A673 (cell line): ENCODE measurements around the gene SRCIN1. TPM values are rescaled to one million over a fixed set of nuclear protein-coding genes. Genes with fewer than 3 reads are reported as not detected.
"Not testable (repeated sequence)": the region's sequence is repeated elsewhere in the genome, so short reads cannot be mapped to it uniquely, and the experiment has no call there.

Experiments used
- BruUV-seq: library from RNA; stranded (reverse); fragments of 400-500 nt; replicated peaks from 2 replicates; lab custom pipeline; 2021; lab: Mats Ljungman, UMichigan
- CTCF ChIA-PET: fragments of 300-600 bp; sonication (Branson Sonifier 250); formaldehyde crosslinking; loops from one replicate; lab custom pipeline; 2022; ENCODE audit warnings: antibody characterized with exemption; lab: Charles Lee
- POLR2A ChIA-PET: fragments of 300-600 bp; sonication (Branson Sonifier 250); formaldehyde crosslinking; loops from one replicate; lab custom pipeline; 2022; ENCODE audit warnings: antibody characterized with exemption; ENCODE audit not compliant: low non-redundant PET; lab: Charles Lee
- DNase-seq: peaks from one replicate; pipeline ENCODE4 v3.0.0-alpha.2; 2015; ENCODE audit warnings: low spot score
- H3K27ac ChIP-seq: fragments of 200-600 bp; sonication (generic); 2 replicates; pipeline ENCODE4 v1.5.1; 2016; ENCODE audit warnings: mixed run types, low read depth, mild to moderate bottlenecking, mixed read lengths, antibody characterized with exemption, low read length; ENCODE audit not compliant: poor library complexity, severe bottlenecking
- H3K27me3 ChIP-seq: fragments of 200-600 bp; sonication (generic); replicated peaks from 2 replicates; pipeline ENCODE4 v1.6.1; 2017; ENCODE audit warnings: mixed run types, low read depth, mild to moderate bottlenecking, mixed read lengths, antibody characterized with exemption, low read length; ENCODE audit not compliant: insufficient read depth, poor library complexity
- H3K36me3 ChIP-seq: fragments of 200-600 bp; sonication (generic); 2 replicates; pipeline ENCODE4 v1.6.1; 2016; ENCODE audit warnings: mixed run types, mild to moderate bottlenecking, mixed read lengths, antibody characterized with exemption, low read length; ENCODE audit not compliant: insufficient read depth, poor library complexity, severe bottlenecking
- H3K4me1 ChIP-seq: fragments of 200-600 bp; sonication (generic); 2 replicates; pipeline ENCODE4 v1.6.1; 2017; ENCODE audit warnings: mixed run types, mild to moderate bottlenecking, mixed read lengths, antibody characterized with exemption, low read length; ENCODE audit not compliant: insufficient read depth, poor library complexity, severe bottlenecking
- H3K4me3 ChIP-seq: fragments of 200-600 bp; sonication (generic); 2 replicates; pipeline ENCODE4 v1.5.1; 2016; ENCODE audit warnings: low read depth, mixed run types, mild to moderate bottlenecking, mixed read lengths, low read length; ENCODE audit not compliant: poor library complexity, severe bottlenecking
- H3K9me3 ChIP-seq: fragments of 200-600 bp; sonication (generic); 2 replicates; pipeline ENCODE4 v1.6.1; 2016; ENCODE audit warnings: mixed run types, low read depth, mild to moderate bottlenecking, mixed read lengths, antibody characterized with exemption, low read length; ENCODE audit not compliant: poor library complexity, severe bottlenecking
- EZH2 ChIP-seq: fragments of 200-600 bp; sonication (generic); IDR thresholded peaks from 2 replicates; pipeline ENCODE4 v1.6.1; 2017; ENCODE audit warnings: borderline replicate concordance, low read depth, mild to moderate bottlenecking, mixed read lengths, antibody characterized with exemption, low read length; ENCODE audit not compliant: poor library complexity, severe bottlenecking
- intact Hi-C: fragments of 100-400 bp; cut with micrococcal nuclease; formaldehyde crosslinking; loops from one replicate; pipeline ENCODE4 v1.10.0; 2022; ENCODE audit not compliant: unreplicated experiment
- total RNA-seq: library from RNA; stranded (reverse); gene quantifications from 2 replicates; pipeline ENCODE4 v1.2.3, GENCODE V29; 2021
- TF ChIP-seq, protein P1 (sequence below): fragments of 300-800, 200-600 bp; sonication (generic); conservative IDR thresholded peaks from 2 replicates; pipeline ENCODE4 v1.5.1; 2017; ENCODE audit warnings: low read depth, mild to moderate bottlenecking, antibody characterized with exemption, low read length, moderate library complexity, mixed read lengths

The SRCIN1 gene
- total RNA-seq, 1 experiment from 2014 or later: 1.6 TPM

DNA sequence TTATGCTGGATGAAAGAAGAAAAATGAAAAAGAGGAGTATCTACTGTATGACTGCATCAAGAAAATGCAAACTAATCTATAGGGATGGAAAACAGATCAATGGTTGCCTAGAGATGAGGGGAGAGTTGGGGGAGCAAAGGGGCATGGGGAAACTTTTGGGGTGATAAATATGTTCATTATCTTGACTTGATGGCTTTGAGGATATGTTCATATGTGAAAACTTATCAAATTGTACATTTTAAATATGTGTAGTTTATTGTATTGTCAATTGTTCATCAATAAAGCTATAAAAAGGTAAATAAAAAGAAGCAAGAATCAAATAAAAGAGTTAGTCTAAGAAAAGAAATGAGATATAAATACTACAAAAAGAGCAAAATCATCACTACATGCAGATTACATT lies 19.7 kb upstream of the SRCIN1 start:
- Histone ChIP-seq H3K4me3 (no peak overlapping the region), H3K27me3 (no peaks in the 10 kb centered on the region), H3K36me3 (no peaks in the 10 kb centered on the region), H3K9me3 (no peaks in the 10 kb centered on the region), H3K27ac (no peak overlapping the region), H3K4me1 (no peaks in the 10 kb centered on the region)
- ChIA-PET CTCF (no interaction called here), POLR2A (no interaction called here)
- no peak for DNase-seq
- BruUV-seq: no TSS peak
- intact Hi-C loops: no loop called here
- no peak for TF ChIP-seq EZH2
- TF ChIP-seq, protein P1, sequence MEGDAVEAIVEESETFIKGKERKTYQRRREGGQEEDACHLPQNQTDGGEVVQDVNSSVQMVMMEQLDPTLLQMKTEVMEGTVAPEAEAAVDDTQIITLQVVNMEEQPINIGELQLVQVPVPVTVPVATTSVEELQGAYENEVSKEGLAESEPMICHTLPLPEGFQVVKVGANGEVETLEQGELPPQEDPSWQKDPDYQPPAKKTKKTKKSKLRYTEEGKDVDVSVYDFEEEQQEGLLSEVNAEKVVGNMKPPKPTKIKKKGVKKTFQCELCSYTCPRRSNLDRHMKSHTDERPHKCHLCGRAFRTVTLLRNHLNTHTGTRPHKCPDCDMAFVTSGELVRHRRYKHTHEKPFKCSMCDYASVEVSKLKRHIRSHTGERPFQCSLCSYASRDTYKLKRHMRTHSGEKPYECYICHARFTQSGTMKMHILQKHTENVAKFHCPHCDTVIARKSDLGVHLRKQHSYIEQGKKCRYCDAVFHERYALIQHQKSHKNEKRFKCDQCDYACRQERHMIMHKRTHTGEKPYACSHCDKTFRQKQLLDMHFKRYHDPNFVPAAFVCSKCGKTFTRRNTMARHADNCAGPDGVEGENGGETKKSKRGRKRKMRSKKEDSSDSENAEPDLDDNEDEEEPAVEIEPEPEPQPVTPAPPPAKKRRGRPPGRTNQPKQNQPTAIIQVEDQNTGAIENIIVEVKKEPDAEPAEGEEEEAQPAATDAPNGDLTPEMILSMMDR: no peak

DNA sequence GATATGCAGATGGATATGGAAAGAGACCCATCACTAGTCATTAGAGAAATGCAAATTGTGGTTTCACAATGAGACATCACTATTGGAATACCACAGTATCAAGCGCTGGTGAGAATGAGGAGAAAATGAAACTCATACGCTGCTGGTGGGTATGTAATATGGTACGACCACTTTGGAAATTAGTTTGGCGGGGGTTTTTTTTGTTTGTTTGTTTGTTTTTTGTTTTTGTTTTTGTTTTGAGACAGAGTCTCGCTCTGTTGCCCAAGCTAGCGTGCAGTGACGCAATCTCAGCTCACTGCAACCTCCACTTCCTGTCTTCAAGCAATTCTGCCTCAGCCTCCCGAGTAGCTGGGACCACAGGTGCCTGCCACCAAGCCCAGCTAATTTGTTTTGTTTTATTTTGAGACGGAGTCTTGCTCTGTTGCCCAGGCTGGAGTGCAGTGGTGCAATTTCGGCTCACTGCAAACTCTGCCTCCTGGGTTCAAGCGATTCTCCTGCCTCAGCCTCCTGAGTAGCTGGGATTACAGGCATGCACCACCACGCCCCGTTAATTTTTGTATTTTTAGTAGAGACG lies 19.1 kb upstream of the SRCIN1 start:
- H3K27me3 ChIP-seq, H3K36me3 ChIP-seq, H3K27ac ChIP-seq, H3K4me1 ChIP-seq, BruUV-seq, H3K9me3 ChIP-seq, intact Hi-C loops, POLR2A ChIA-PET, DNase-seq, H3K4me3 ChIP-seq: not testable (repeated sequence)
- CTCF ChIA-PET: interaction anchor here (0.6 kb wide), 1 partner anchor 17 kb away, joined by 3 read pairs; no protein-coding TSS in a partner anchor

DNA sequence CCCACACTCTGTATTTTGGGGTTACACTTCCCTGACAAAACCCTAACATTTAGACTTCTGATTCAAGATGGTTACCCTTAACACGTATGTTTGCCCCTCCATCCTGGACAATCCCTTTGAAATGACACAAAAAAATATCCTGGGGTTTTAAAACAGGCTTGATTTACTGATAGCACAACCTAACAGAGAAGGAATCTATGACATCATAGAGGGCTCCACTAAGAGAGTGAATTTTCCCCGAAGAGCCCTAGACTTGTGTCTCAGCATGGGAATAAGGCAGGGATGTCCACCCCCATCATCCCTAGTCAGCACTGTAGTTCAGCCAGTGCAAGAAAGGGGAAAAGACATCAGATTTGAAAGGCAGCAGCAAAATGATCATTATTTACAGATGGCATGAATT lies 15.8 kb upstream of the SRCIN1 start:
- Histone ChIP-seq H3K4me3 (no peak overlapping the region), H3K9me3 (no peaks in the 10 kb centered on the region), H3K27ac (no peak overlapping the region), H3K36me3 (no peaks in the 10 kb centered on the region), H3K27me3 (no peaks in the 10 kb centered on the region), H3K4me1 (no peaks in the 10 kb centered on the region)
- no peak for TF ChIP-seq EZH2
- TF ChIP-seq, protein P1: no peak
- DNase-seq: no peak
- BruUV-seq: no TSS peak
- ChIA-PET CTCF (no interaction called here), POLR2A (no interaction called here)
- intact Hi-C loops: no loop called here
